K562 (cell line): ENCODE results near the gene GNAI3. TPM values are rescaled to one million over a fixed set of nuclear protein-coding genes. Genes with fewer than 3 reads are reported as not detected.
A peak's percentile ranks its signal among the peaks of the same experiment; 100 is the strongest.

Source experiments
- AFF4 ChIP-seq: sonication (generic); formaldehyde crosslinking; IDR thresholded peaks from 2 replicates; pipeline ENCODE4 v1.8.0; 2023; ENCODE audit warnings: mild to moderate bottlenecking, missing genetic modification reagents
- BMI1 ChIP-seq: fragments of 150-350 bp; IDR thresholded peaks from 2 replicates; pipeline ENCODE4 v1.6.1; 2014; ENCODE audit warnings: low read length
- ELF4 ChIP-seq: fragments of 450-650 bp; formaldehyde crosslinking; IDR thresholded peaks from 2 replicates; pipeline ENCODE4 v1.4.0; 2022; ENCODE audit warnings: missing genetic modification characterization
- ERF ChIP-seq: fragments of 450-650 bp; formaldehyde crosslinking; IDR thresholded peaks from 2 replicates; pipeline ENCODE4 v1.4.0; 2020; ENCODE audit warnings: mild to moderate bottlenecking, mixed read lengths
- MYNN ChIP-seq, 2 experiments: sonication (generic); formaldehyde crosslinking in 1 of 2; IDR thresholded peaks; 2 replicates each; pipeline versions ENCODE4 v1.5.0 to v1.6.1; 2016 to 2020; ENCODE audit warnings: antibody characterized with exemption in 1 of 2, missing genetic modification reagents in 1 of 2
- POLR2B ChIP-seq: fragments of 450-650 bp; IDR thresholded peaks from 2 replicates; pipeline ENCODE4 v1.6.1; 2018; ENCODE audit warnings: low read depth; ENCODE audit not compliant: partially characterized antibody
- PRDM10 ChIP-seq: fragments of 450-650 bp; IDR thresholded peaks from 2 replicates; pipeline ENCODE4 v1.6.1; 2018; ENCODE audit not compliant: partially characterized antibody
- RBM15 ChIP-seq: fragments of 200-400 bp; formaldehyde crosslinking; IDR thresholded peaks from 2 replicates; pipeline ENCODE4 v1.6.1; 2018; ENCODE audit warnings: mild to moderate bottlenecking, low read length, moderate library complexity; ENCODE audit not compliant: insufficient read depth
- TCF15 ChIP-seq: fragments of 250-450 bp; sonication (Bioruptor Pico); IDR thresholded peaks from 2 replicates; pipeline ENCODE4 v1.8.0; 2022; ENCODE audit warnings: moderate library complexity, mild to moderate bottlenecking, inconsistent platforms
- TGIF2 ChIP-seq: sonication (generic); formaldehyde crosslinking; IDR thresholded peaks from 2 replicates; pipeline ENCODE4 v1.8.1; 2022; ENCODE audit warnings: mild to moderate bottlenecking, missing genetic modification reagents, moderate library complexity
- TOE1 ChIP-seq, 2 experiments: fragments of 450-650 bp in 1 of 2; sonication (generic) in 1 of 2; formaldehyde crosslinking in 1 of 2; IDR thresholded peaks; 2 replicates each; pipeline versions ENCODE4 v1.7.1 to v1.8.0; 2016 to 2022; ENCODE audit warnings: borderline replicate concordance in 2 of 2, mild to moderate bottlenecking in 2 of 2, antibody characterized with exemption in 1 of 2, inconsistent platforms in 1 of 2, low read depth in 1 of 2, missing genetic modification reagents in 1 of 2, moderate library complexity in 1 of 2
- XRCC4 ChIP-seq: IDR thresholded peaks from one replicate; pipeline ENCODE4 v1.6.1; 2011; ENCODE audit not compliant: insufficient read depth, insufficient read length; ENCODE audit errors: extremely low read depth
- ZBTB9 ChIP-seq: fragments of 450-650 bp; formaldehyde crosslinking; IDR thresholded peaks from 2 replicates; pipeline ENCODE4 v1.4.0; 2020; ENCODE audit warnings: mild to moderate bottlenecking, moderate library complexity
- ZNF140 ChIP-seq: fragments of 250-450 bp; sonication (Bioruptor Pico); IDR thresholded peaks from 2 replicates; pipeline ENCODE4 v1.8.0; 2021; ENCODE audit warnings: moderate library complexity, mild to moderate bottlenecking, inconsistent platforms
- ZNF197 ChIP-seq: fragments of 200-800 bp; sonication (Bioruptor generic); IDR thresholded peaks from 2 replicates; pipeline ENCODE4 v1.6.1; 2016; ENCODE audit warnings: low read depth, missing genetic modification characterization, missing compliant biosample characterization
- ZNF584 ChIP-seq: fragments of 200-800 bp; sonication (Bioruptor generic); IDR thresholded peaks from 2 replicates; pipeline ENCODE4 v1.6.1; 2016; ENCODE audit warnings: low read depth, mild to moderate bottlenecking, missing genetic modification characterization, missing compliant biosample characterization
- polyA plus RNA-seq, 8 experiments: library from polyadenylated mRNA; depleted of rRNA in 4 of 8; stranded (reverse) in 5 of 8; unstranded in 3 of 8; fragments of >200 nt; fragmentation: Nextera tagmentation in 2 of 8; fragmentation: Illumina TruSeq in 1 of 8; extraction: Ambion mirVana in 2 of 8; extraction: Trizol in 1 of 8; gene quantifications; 2 replicates each; pipeline versions ENCODE4 v1.2.1 to v1.2.3, GENCODE V29; 2011 to 2014; ENCODE audit warnings: inconsistent platforms in 1 of 8, missing spikeins in 1 of 8
- total RNA-seq, 7 experiments: library from RNA; depleted of rRNA in 6 of 7; stranded (reverse); fragments of >200 nt in 6 of 7; fragmentation: Illumina TruSeq in 2 of 7; extraction: Trizol in 2 of 7; gene quantifications; 2 replicates each; pipeline versions ENCODE4 v1.2.1 to v1.2.3, GENCODE V29; 2011 to 2021; ENCODE audit warnings: low replicate concordance in 1 of 7

The GNAI3 gene
- total and polyA plus RNA-seq, 9 of the 15 experiments (the other 6 are each of a cell fraction or from before 2014, with no cell fraction given) = 6.3 to 13.2 (median 8.9) TPM

DNA sequence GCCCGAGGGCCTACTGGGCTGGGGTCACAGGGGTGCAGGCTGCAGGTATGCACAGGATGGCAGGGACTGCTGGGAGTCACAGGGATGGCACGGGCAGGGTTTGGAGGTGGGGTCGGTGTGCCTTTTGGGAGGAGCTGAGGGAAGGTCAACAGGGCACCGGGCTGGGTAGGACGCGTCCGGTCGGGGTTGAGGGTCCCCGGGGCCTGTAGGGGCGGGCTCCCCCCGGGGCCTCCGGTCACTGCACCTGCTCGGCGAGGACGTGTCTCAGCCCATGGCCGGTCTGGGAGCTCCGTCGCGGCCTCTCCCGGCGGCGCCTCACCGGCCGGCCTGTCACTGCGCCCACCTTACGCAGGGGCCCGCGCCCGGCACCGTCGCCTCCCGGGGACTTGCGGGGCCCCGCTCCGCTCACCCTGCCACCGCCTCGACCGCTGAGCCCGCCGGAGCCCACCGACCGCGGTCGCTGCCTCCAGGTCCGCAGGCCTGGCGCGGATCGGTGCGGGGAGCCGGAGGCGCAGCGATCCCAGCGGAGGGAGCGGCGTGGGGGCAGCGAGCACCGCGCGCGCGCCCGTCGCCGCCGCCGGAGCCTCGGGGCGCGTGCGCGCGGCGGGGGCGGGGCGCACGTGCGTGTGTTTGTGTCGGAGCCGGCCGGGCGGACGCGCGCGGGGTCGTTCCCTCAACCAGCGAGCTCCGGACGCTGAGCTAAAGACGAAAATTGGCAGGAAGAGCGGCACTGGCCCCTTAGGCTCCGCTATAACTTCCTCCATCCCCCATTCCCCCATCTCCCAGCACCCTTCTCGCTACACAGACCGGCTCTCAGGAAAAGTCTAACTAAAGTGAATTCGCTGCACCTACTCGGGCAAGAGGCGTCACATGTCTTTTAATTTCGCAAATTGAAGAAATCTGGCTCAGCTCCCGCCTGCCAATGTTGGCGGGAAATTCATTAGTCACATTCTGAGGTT is 39.0 kb upstream of the GNAI3 start, which contains the start of gene AMIGO1 (continued):
- TF ChIP-seq ZNF584 (0 out of 2 replicates have a peak, but pooled peaks have one; percentile 54), BMI1 (no peak), POLR2B (no peak), AFF4 (CRISPR knock-in tag) (no peak), MYNN (IDR thresholded peaks at IDR 0.05) (no peak), MYNN (CRISPR knock-in tag; IDR thresholded peaks at IDR 0.05) (no peak), ZNF197 (CRISPR knock-in tag) (0 out of 2 replicates have a peak, but pooled peaks have one; percentile 53), ELF4 (CRISPR knock-in tag) (no peak), ZBTB9 (CRISPR knock-in tag) (peak; percentile 24; the same call in 1 of the 2 replicates), TOE1 (IDR thresholded peaks at IDR 0.05; ENCODE audit: borderline replicate concordance) (no peak), TOE1 (CRISPR knock-in tag; IDR thresholded peaks at IDR 0.05; ENCODE audit: borderline replicate concordance, low read depth) (no peak), TGIF2 (CRISPR knock-in tag) (no peak; the same call in 1 of the 2 replicates), TCF15 (no peak), PRDM10 (no peak), ERF (peak; percentile 87), XRCC4 (no peak), ZNF140 (CRISPR knock-in tag) (no peak), RBM15 (no peak)
